GM19193 (cell line): Measurements from ENCODE around the gene LONRF3.

Experiments used
- POLR2A ChIP-seq: IDR thresholded peaks from 4 replicates; pipeline ENCODE4 v1.6.1; 2011; ENCODE audit not compliant: insufficient read depth, insufficient read length; ENCODE audit errors: extremely low read depth

LONRF3 gene

GRCh38 chrX:118974088-118974907 lies at the start of gene LONRF3:
Gene LONRF3 (plus strand): TSS chrX:118974618. CDS start chrX:118974781, 163 bp downstream.
- no peak for TF ChIP-seq POLR2A

- no peak for TF ChIP-seq POLR2A
Measured at GRCh38 chrX:118928151-118928550, 46.3 kb upstream of the LONRF3 start.

- no peak for TF ChIP-seq POLR2A
Measured at GRCh38 chrX:118935352-118935751, 39.1 kb upstream of the LONRF3 start.

GRCh38 chrX:118941147-118941546 lies 33.3 kb upstream of the LONRF3 start:
- no peak for TF ChIP-seq POLR2A

GRCh38 chrX:118943102-118943501 lies 31.3 kb upstream of the LONRF3 start:
- TF ChIP-seq POLR2A: no peak

GRCh38 chrX:118945921-118946320 lies 28.5 kb upstream of the LONRF3 start:
- TF ChIP-seq POLR2A: no peak

GRCh38 chrX:118948270-118948669 lies 26.1 kb upstream of the LONRF3 start:
- no peak for TF ChIP-seq POLR2A

- no peak for TF ChIP-seq POLR2A
Measured at GRCh38 chrX:118961866-118962560, 12.4 kb upstream of the LONRF3 start.

- TF ChIP-seq POLR2A: no peak
Measured at GRCh38 chrX:118963159-118963558, 11.3 kb upstream of the LONRF3 start.

GRCh38 chrX:118964252-118964651 lies 10.2 kb upstream of the LONRF3 start:
- TF ChIP-seq POLR2A: no peak

GRCh38 chrX:118965395-118965794 lies 9.0 kb upstream of the LONRF3 start:
- no peak for TF ChIP-seq POLR2A

GRCh38 chrX:118968031-118968430 lies 6.4 kb upstream of the LONRF3 start:
- TF ChIP-seq POLR2A: no peak

- TF ChIP-seq POLR2A: no peak
Measured at GRCh38 chrX:118971552-118971951, 2.9 kb upstream of the LONRF3 start.

GRCh38 chrX:118973389-118974087 lies 880 bp upstream of the LONRF3 start:
- no peak for TF ChIP-seq POLR2A

GRCh38 chrX:118974908-118975671 lies 672 bp downstream of the LONRF3 start:
- TF ChIP-seq POLR2A: no peak

GRCh38 chrX:118975831-118976598 lies 1.6 kb downstream of the LONRF3 start:
- TF ChIP-seq POLR2A: no peak
